ENCODE data around the gene STK40.
A peak's percentile ranks its signal among the peaks of the same experiment; 100 is the strongest.

Gene STK40

DNA sequence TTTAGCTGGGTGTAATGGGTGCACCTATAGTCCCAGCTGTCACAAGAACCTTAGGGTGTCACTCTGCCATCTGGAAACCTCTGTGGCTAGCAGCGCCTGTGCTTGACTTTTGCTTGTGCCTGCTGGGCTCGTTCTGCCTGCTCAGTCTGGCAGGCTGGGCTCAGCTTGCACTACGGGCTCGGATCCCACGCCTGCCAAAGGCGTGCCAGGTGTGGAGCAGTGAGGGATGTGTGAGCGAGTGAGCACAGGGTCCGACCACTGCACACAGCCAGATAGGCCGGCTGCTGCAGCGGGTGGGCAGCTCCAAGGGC is 14.7 kb upstream of the STK40 start:
- H3K27me3 ChIP-seq (replicated peaks; ENCODE audit: insufficient read depth, low read length): no peaks in the 10 kb centered on the region
- TF ChIP-seq, protein P1, sequence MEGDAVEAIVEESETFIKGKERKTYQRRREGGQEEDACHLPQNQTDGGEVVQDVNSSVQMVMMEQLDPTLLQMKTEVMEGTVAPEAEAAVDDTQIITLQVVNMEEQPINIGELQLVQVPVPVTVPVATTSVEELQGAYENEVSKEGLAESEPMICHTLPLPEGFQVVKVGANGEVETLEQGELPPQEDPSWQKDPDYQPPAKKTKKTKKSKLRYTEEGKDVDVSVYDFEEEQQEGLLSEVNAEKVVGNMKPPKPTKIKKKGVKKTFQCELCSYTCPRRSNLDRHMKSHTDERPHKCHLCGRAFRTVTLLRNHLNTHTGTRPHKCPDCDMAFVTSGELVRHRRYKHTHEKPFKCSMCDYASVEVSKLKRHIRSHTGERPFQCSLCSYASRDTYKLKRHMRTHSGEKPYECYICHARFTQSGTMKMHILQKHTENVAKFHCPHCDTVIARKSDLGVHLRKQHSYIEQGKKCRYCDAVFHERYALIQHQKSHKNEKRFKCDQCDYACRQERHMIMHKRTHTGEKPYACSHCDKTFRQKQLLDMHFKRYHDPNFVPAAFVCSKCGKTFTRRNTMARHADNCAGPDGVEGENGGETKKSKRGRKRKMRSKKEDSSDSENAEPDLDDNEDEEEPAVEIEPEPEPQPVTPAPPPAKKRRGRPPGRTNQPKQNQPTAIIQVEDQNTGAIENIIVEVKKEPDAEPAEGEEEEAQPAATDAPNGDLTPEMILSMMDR (IDR thresholded peaks at IDR 0.05; ENCODE audit: low read length): no peak
- TF ChIP-seq EZH2phosphoT487 (IDR thresholded peaks at IDR 0.05; ENCODE audit: low read length) (no peak), EZH2 (optimal IDR thresholded peaks at IDR 0.05; ENCODE audit: low read depth, low read length) (no peak)
- peak overlapping the region; percentile 83 for H2AFZ ChIP-seq (ENCODE audit: low read length)
- no peaks in the 10 kb centered on the region for H3K9me2 ChIP-seq (replicated peaks; ENCODE audit: insufficient read depth, low read length)
- H3K27ac ChIP-seq (ENCODE audit: low read length): peak overlapping the region; percentile 83; the same call in 1 of the 2 replicates
- no peaks in the 10 kb centered on the region for H4K20me1 ChIP-seq (ENCODE audit: insufficient read depth, low read length)
- H3K36me3 ChIP-seq (replicated peaks; ENCODE audit: insufficient read depth, low read length): no peaks in the 10 kb centered on the region
- no peaks in the 10 kb centered on the region for H3F3A ChIP-seq (ENCODE audit: insufficient read depth, low read length)
- H3K9me3 ChIP-seq (replicated peaks; ENCODE audit: insufficient read depth, low read length): no peaks in the 10 kb centered on the region
- peak overlapping the region; percentile 48; the same call in 1 of the 2 replicates for H3K9ac ChIP-seq (ENCODE audit: low read length)
- peaks cover 2% of the 10 kb centered on the region; the same call in 1 of the 2 replicates for H3K4me1 ChIP-seq (ENCODE audit: low read length)
- peaks cover 17% of the 10 kb centered on the region for H3K79me2 ChIP-seq (ENCODE audit: low read length)
- H3K4me3 ChIP-seq (ENCODE audit: low read length): peak overlapping the region; percentile 73
- DNase-seq: peak; percentile 9
- peak overlapping the region; percentile 79 for H3K4me2 ChIP-seq (ENCODE audit: low read depth, low read length)

DNA sequence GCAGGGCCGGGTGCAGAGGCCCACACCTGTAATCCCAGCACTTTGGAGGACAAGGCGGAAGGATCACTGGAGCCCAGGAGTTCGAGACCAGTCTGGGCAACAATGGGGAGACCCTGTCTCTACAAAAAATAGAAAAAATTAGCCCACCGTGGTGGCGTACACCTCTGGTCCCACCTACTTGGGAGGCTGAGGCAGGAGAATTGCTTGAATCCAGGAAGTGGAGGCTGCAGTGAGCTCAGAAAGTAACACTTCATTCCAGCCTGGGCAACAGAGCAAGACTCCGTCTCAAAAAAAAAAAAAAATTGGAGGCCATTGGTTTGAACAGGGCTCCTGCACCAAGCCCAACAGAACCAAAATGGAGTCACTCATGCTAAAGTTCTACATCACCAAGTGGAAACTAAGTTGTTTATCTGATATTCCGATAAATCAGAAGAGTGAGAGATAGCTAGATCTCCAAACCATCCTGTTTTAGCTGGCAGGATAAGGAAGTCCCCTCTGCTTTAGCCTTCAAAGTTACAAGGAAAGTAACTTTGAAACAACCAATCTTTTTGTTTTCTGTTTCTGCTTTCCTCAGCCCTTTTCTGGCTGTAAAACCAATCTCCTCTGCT is 12.8 kb upstream of the STK40 start:
- H3K4me3 ChIP-seq (ENCODE audit: low read length): peak overlapping the region; percentile 77; the same call in 1 of the 2 replicates
- peak overlapping the region; percentile 81; the same call in 1 of the 2 replicates for H3K9ac ChIP-seq (ENCODE audit: low read length)
- no peaks in the 10 kb centered on the region for H4K20me1 ChIP-seq (ENCODE audit: insufficient read depth, low read length)
- no peak overlapping the region for H3K27ac ChIP-seq (ENCODE audit: low read length)
- H3K27me3 ChIP-seq (replicated peaks; ENCODE audit: insufficient read depth, low read length): no peaks in the 10 kb centered on the region
- TF ChIP-seq EZH2 (optimal IDR thresholded peaks at IDR 0.05; ENCODE audit: low read depth, low read length) (no peak), EZH2phosphoT487 (IDR thresholded peaks at IDR 0.05; ENCODE audit: low read length) (no peak)
- TF ChIP-seq, protein P1 (IDR thresholded peaks at IDR 0.05; ENCODE audit: low read length): no peak
- H3K9me2 ChIP-seq (replicated peaks; ENCODE audit: insufficient read depth, low read length): no peaks in the 10 kb centered on the region
- H3K4me1 ChIP-seq (ENCODE audit: low read length): peaks cover 2% of the 10 kb centered on the region; the same call in 1 of the 2 replicates
- H3K4me2 ChIP-seq (ENCODE audit: low read depth, low read length): peak overlapping the region; percentile 84
- H2AFZ ChIP-seq (ENCODE audit: low read length): peak overlapping the region; percentile 90
- H3K79me2 ChIP-seq (ENCODE audit: low read length): peaks cover 27% of the 10 kb centered on the region
- no peak for DNase-seq
- H3K36me3 ChIP-seq (replicated peaks; ENCODE audit: insufficient read depth, low read length): no peaks in the 10 kb centered on the region
- H3F3A ChIP-seq (ENCODE audit: insufficient read depth, low read length): no peaks in the 10 kb centered on the region
- no peaks in the 10 kb centered on the region for H3K9me3 ChIP-seq (replicated peaks; ENCODE audit: insufficient read depth, low read length)

DNA sequence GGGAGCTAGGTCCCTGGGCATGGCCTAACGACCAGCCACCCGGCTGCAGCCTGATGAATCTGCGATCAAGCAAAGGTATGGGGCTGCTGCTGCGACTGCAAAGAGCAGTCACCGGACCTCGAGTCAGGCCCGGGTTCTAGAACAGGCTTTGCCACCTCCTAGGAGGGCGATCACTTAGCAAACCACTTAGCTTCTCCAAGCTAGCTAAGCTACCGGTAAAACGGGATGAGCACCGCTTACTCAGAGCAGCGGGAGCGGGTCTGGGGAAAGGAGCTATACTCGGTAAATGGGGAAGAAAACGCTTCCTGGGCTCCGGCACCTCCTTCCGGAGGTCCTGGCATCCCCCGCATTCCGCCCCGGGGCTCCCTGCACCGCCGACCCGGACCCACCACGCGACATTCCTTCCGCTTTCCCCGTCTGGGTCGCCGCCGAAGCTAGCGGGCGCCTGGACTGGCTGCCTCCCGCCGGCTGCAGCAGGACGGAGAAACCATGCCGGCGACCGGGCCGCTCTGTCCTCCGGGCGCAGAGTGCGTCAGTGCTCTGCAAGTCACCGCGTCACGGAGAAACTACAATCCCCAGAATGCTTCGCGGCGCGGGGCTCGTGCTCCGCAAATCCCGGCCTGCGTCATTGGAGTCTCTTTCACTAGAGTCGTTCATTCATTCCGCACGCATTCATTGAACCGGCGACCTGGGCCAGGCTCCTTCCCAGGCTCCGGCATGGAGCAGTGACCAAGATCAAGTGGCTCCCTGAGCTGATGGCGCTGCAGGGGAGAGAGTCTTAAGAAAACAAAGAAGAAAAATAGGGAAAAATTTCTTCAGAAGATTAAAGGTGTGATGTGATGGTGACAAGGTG is 11.9 kb upstream of the STK40 start, which contains the start of gene LSM10:
LSM10 (minus strand) TSS at position 531 of the 853 bp plus-strand sequence. CDS start 3,779 bp downstream, outside the sequence.
- Histone ChIP-seq H3K4me2 (ENCODE audit: low read depth, low read length) (peak within 1 kb of the TSS; percentile 84), H3K36me3 (replicated peaks; ENCODE audit: insufficient read depth, low read length) (no peaks in the 10 kb centered on the region), H3K9me3 (replicated peaks; ENCODE audit: insufficient read depth, low read length) (no peaks in the 10 kb centered on the region), H3K4me3 (ENCODE audit: low read length) (peak within 1 kb of the TSS; percentile 77), H3F3A (ENCODE audit: insufficient read depth, low read length) (no peaks in the 10 kb centered on the region), H3K27me3 (replicated peaks; ENCODE audit: insufficient read depth, low read length) (no peaks in the 10 kb centered on the region), H3K4me1 (ENCODE audit: low read length) (peaks cover 2% of the 10 kb centered on the region; the same call in 1 of the 2 replicates), H4K20me1 (ENCODE audit: insufficient read depth, low read length) (no peaks in the 10 kb centered on the region), H3K9ac (ENCODE audit: low read length) (peak within 1 kb of the TSS; percentile 81), H2AFZ (ENCODE audit: low read length) (peak within 1 kb of the TSS; percentile 90), H3K79me2 (ENCODE audit: low read length) (peaks cover 27% of the 10 kb centered on the region), H3K27ac (ENCODE audit: low read length) (peak within 1 kb of the TSS; percentile 54; the same call in 1 of the 2 replicates), H3K9me2 (replicated peaks; ENCODE audit: insufficient read depth, low read length) (no peaks in the 10 kb centered on the region)
- TF ChIP-seq EZH2phosphoT487 (IDR thresholded peaks at IDR 0.05; ENCODE audit: low read length) (no peak), EZH2 (optimal IDR thresholded peaks at IDR 0.05; ENCODE audit: low read depth, low read length) (no peak)
- TF ChIP-seq, protein P1 (IDR thresholded peaks at IDR 0.05; ENCODE audit: low read length): no peak
- peak; percentile 95 for DNase-seq

Measured in MM.1S (cell line).